ENCODE measurements around the gene AREL1.

- TF ChIP-seq, protein P1, sequence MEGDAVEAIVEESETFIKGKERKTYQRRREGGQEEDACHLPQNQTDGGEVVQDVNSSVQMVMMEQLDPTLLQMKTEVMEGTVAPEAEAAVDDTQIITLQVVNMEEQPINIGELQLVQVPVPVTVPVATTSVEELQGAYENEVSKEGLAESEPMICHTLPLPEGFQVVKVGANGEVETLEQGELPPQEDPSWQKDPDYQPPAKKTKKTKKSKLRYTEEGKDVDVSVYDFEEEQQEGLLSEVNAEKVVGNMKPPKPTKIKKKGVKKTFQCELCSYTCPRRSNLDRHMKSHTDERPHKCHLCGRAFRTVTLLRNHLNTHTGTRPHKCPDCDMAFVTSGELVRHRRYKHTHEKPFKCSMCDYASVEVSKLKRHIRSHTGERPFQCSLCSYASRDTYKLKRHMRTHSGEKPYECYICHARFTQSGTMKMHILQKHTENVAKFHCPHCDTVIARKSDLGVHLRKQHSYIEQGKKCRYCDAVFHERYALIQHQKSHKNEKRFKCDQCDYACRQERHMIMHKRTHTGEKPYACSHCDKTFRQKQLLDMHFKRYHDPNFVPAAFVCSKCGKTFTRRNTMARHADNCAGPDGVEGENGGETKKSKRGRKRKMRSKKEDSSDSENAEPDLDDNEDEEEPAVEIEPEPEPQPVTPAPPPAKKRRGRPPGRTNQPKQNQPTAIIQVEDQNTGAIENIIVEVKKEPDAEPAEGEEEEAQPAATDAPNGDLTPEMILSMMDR (IDR thresholded peaks at IDR 0.05) = no peak
- TF ChIP-seq POLR2A (IDR thresholded peaks at IDR 0.05) = no peak
Observed at GRCh38 chr14:74645244-74645643, 67.6 kb downstream of the AREL1 start.

All from testis (tissue), 2 donors.